Measurements from ENCODE around the gene KIRREL1. TPM values are rescaled to one million over a fixed set of nuclear protein-coding genes. Genes with fewer than 3 reads are reported as not detected.

Gene KIRREL1
- total and polyA plus RNA-seq, 2 of the 8 experiments (the other 6 are each of a cell fraction or from before 2014, with no cell fraction given): 14.2 to 39.0 TPM

GRCh38 chr1:157961805-157962762, 31.4 kb upstream of the KIRREL1 start:
- no peak overlapping the region for H2BK5ac ChIP-seq (ENCODE audit: low read depth, low read length)
- no peak overlapping the region for H4K8ac ChIP-seq (ENCODE audit: extremely low read depth, insufficient read depth, low read length)
- H4K5ac ChIP-seq (ENCODE audit: insufficient read length, low read depth, low read length): no peak overlapping the region
- H3K9me3 ChIP-seq (ENCODE audit: insufficient read depth in 2 of 2, low read depth in 1 of 2, low read length in 1 of 2): no peaks in the 10 kb centered on the region
- H3K23me2 ChIP-seq (ENCODE audit: low read depth, low read length): no peaks in the 10 kb centered on the region
- H3K4me2 ChIP-seq (ENCODE audit: insufficient read depth in 1 of 2, low read depth in 2 of 2, low read length in 2 of 2): no peak overlapping the region
- no peak overlapping the region for H2BK15ac ChIP-seq (ENCODE audit: low read length)
- H3K27me3 ChIP-seq (replicated peaks in 1 of 4; ENCODE audit: control insufficient read depth in 3 of 4, extremely low read depth in 1 of 4, insufficient read depth in 3 of 4, low read length in 3 of 4): peaks cover 0 to 2% (median 0%) of the 10 kb centered on the region in 4 experiments; a peak in 1 of 7 replicates
- ChIA-PET POLR2A (ENCODE audit: partially characterized antibody) (interaction anchor here (1.3 to 1.8 kb wide), 2 partner anchors 159 to 163 kb away, joined by 3 to 4 read pairs; no protein-coding TSS in a partner anchor), CTCF (ENCODE audit: partially characterized antibody) (interaction anchor here (0.7 to 53.4 kb wide), 25 partner anchors 10 to 372 kb away, joined by 3 to 2918 read pairs (median 5); partner anchors contain the start of gene KIRREL1)
- WGBS, 2 experiments (ENCODE audit: extremely low coverage in 1 of 2, insufficient coverage in 1 of 2, insufficient read length in 1 of 2, insufficient replicate concordance in 2 of 2, low coverage in 1 of 2, low lambda C conversion rate in 2 of 2, missing lambda C conversion rate in 1 of 2): 85% methylated on average over 11 of the region's 11 CpGs; no CpG with 5 or more reads in 1 of the 2 experiments
- no peaks in the 10 kb centered on the region for H4K20me1 ChIP-seq (replicated peaks in 1 of 2; ENCODE audit: control insufficient read depth in 1 of 2, insufficient read depth in 2 of 2, low read length in 2 of 2)
- DNase-seq (ENCODE audit: low read depth in 1 of 2, low spot score in 2 of 2) (no peak), FAIRE-seq (no peak)
- 0 out of 2 replicates have a peak overlapping the region, but pooled peaks have one; percentile 11 for H2BK12ac ChIP-seq (ENCODE audit: low read depth, low read length)
- no peak overlapping the region for H3K9ac ChIP-seq (replicated peaks in 1 of 4; ENCODE audit: extremely low read depth in 1 of 4, low read depth in 3 of 4, low read length in 3 of 4)
- H3K4me3 ChIP-seq (ENCODE audit: extremely low read depth in 1 of 4, insufficient read depth in 2 of 4, low read depth in 3 of 4, low read length in 4 of 4): no peak overlapping the region
- H3K14ac ChIP-seq (ENCODE audit: insufficient read length): no peak overlapping the region
- H3K18ac ChIP-seq (ENCODE audit: extremely low read depth, low read length): no peak overlapping the region
- no peak overlapping the region; the same call in 1 of the 2 replicates for H2AFZ ChIP-seq (ENCODE audit: low read length)
- no peak overlapping the region for H2BK20ac ChIP-seq (ENCODE audit: low read length)
- H3K36me3 ChIP-seq (ENCODE audit: control insufficient read depth in 2 of 4, insufficient read depth in 4 of 4, low read length in 3 of 4): no peaks in the 10 kb centered on the region
- H3K79me1 ChIP-seq (ENCODE audit: low read depth, low read length): no peaks in the 10 kb centered on the region
- H3K4ac ChIP-seq (replicated peaks; ENCODE audit: insufficient read length, low read depth, low read length): no peak overlapping the region
- no peak overlapping the region for H3K23ac ChIP-seq (ENCODE audit: insufficient read length)
- no peak for TF ChIP-seq SIX5 (IDR thresholded peaks at IDR 0.05; ENCODE audit: low read depth, low read length)
- no peak for TF ChIP-seq CBX8 (IDR thresholded peaks at IDR 0.05; ENCODE audit: borderline replicate concordance, low read depth, low read length)
- no peak for TF ChIP-seq RAD21 (IDR thresholded peaks at IDR 0.05 in 1 of 2, conservative IDR thresholded peaks at IDR 0.05 in 1 of 2; ENCODE audit: low read depth in 2 of 2, low read length in 2 of 2)
- TF ChIP-seq JUND (IDR thresholded peaks at IDR 0.05; ENCODE audit: low read length): no peak
- no peak for TF ChIP-seq TCF12 (IDR thresholded peaks at IDR 0.05; ENCODE audit: low read depth, low read length)
- no peak for TF ChIP-seq RNF2 (IDR thresholded peaks at IDR 0.05; ENCODE audit: borderline replicate concordance, low read depth, low read length, missing control alignments, poor library complexity, severe bottlenecking)
- TF ChIP-seq ASH2L (IDR thresholded peaks at IDR 0.05; ENCODE audit: low read length): no peak
- TF ChIP-seq CTBP2 (IDR thresholded peaks at IDR 0.05; ENCODE audit: borderline replicate concordance, insufficient read depth, insufficient read length, low read length): no peak
- TF ChIP-seq CHD1 (IDR thresholded peaks at IDR 0.05; ENCODE audit: low read depth, low read length): no peak
- H3K27ac ChIP-seq (ENCODE audit: low read depth, low read length): no peak overlapping the region
- no peak overlapping the region for H3K56ac ChIP-seq (replicated peaks; ENCODE audit: insufficient read length, low read depth, low read length)
- no peak overlapping the region for H2BK120ac ChIP-seq (replicated peaks; ENCODE audit: low read depth, low read length)
- H2AK5ac ChIP-seq (ENCODE audit: low read depth, low read length): no peak overlapping the region
- no peak overlapping the region for H4K91ac ChIP-seq (replicated peaks; ENCODE audit: insufficient read length, low read length)
- peaks cover 0 to 8% (median 1%) of the 10 kb centered on the region in 4 experiments; a peak in 3 of 7 replicates for H3K4me1 ChIP-seq (replicated peaks in 1 of 4; ENCODE audit: control insufficient read depth in 3 of 4, insufficient read depth in 4 of 4, low read length in 3 of 4)
- no peaks in the 10 kb centered on the region for H3K79me2 ChIP-seq (ENCODE audit: control insufficient read depth in 1 of 2, insufficient read depth in 2 of 2, low read length in 2 of 2)
